ENCODE results near the gene B3GALT5. TPM values are rescaled to one million over a fixed set of nuclear protein-coding genes. Genes with fewer than 3 reads are reported as not detected.

Gene B3GALT5
- polyA plus RNA-seq, 3 donors from 2014 or later, result not detected

GRCh38 chr21:39620856-39621255, 8.1 kb downstream of the B3GALT5 start:
- H3K9me3 Mint-ChIP-seq, result peaks cover 0 to 13% (median 5%) of the 10 kb centered on the region in 6 donors
- DNase-seq, result no peak
- no peak overlapping the region for H3K4me3 Mint-ChIP-seq
- no peak overlapping the region for H3K27ac Mint-ChIP-seq
- peaks cover 3 to 8% (median 5%) of the 10 kb centered on the region in 3 donors for H3K27me3 Mint-ChIP-seq (ENCODE audit: low read depth in 3 of 3)
- no peaks in the 10 kb centered on the region for H3K36me3 Mint-ChIP-seq
- no peaks in the 10 kb centered on the region for H3K4me1 Mint-ChIP-seq

GRCh38 chr21:39625211-39625895, 12.6 kb downstream of the B3GALT5 start:
- Mint-ChIP-seq H3K27ac (no peak overlapping the region), H3K9me3 (peaks cover 0 to 13% (median 5%) of the 10 kb centered on the region in 6 donors), H3K36me3 (no peaks in the 10 kb centered on the region), H3K4me3 (no peak overlapping the region), H3K27me3 (ENCODE audit: low read depth in 3 of 3) (peaks cover 1 to 6% (median 6%) of the 10 kb centered on the region in 3 donors), H3K4me1 (no peaks in the 10 kb centered on the region)
- DNase-seq, result no peak

GRCh38 chr21:39628385-39628784, 15.6 kb downstream of the B3GALT5 start:
- H3K9me3 Mint-ChIP-seq, result peaks cover 0 to 10% (median 5%) of the 10 kb centered on the region in 6 donors
- peaks cover 1 to 9% (median 8%) of the 10 kb centered on the region in 3 donors for H3K27me3 Mint-ChIP-seq (ENCODE audit: low read depth in 3 of 3)
- DNase-seq, result no peak
- H3K36me3 Mint-ChIP-seq, result no peaks in the 10 kb centered on the region
- no peaks in the 10 kb centered on the region for H3K4me1 Mint-ChIP-seq
- H3K27ac Mint-ChIP-seq, result no peak overlapping the region
- H3K4me3 Mint-ChIP-seq, result no peak overlapping the region

GRCh38 chr21:39630191-39630591, 17.5 kb downstream of the B3GALT5 start:
- Mint-ChIP-seq H3K9me3 (peaks cover 0 to 2% (median 0%) of the 10 kb centered on the region in 6 donors), H3K36me3 (no peaks in the 10 kb centered on the region), H3K27me3 (ENCODE audit: low read depth in 3 of 3) (peaks cover 1 to 8% (median 5%) of the 10 kb centered on the region in 3 donors), H3K4me3 (no peak overlapping the region), H3K4me1 (no peaks in the 10 kb centered on the region), H3K27ac (no peak overlapping the region)
- no peak for DNase-seq

- no peak overlapping the region for H3K27ac Mint-ChIP-seq
- no peak for DNase-seq
- H3K4me3 Mint-ChIP-seq, result no peak overlapping the region
- peaks cover 0 to 8% (median 5%) of the 10 kb centered on the region in 3 donors for H3K27me3 Mint-ChIP-seq (ENCODE audit: low read depth in 3 of 3)
- H3K4me1 Mint-ChIP-seq, result no peaks in the 10 kb centered on the region
- H3K36me3 Mint-ChIP-seq, result no peaks in the 10 kb centered on the region
- H3K9me3 Mint-ChIP-seq, result peaks cover 0 to 2% (median 0%) of the 10 kb centered on the region in 6 donors
Observed at GRCh38 chr21:39630827-39631226, 18.1 kb downstream of the B3GALT5 start.

- DNase-seq, result no peak
- Mint-ChIP-seq H3K27ac (no peak overlapping the region), H3K36me3 (no peaks in the 10 kb centered on the region), H3K27me3 (ENCODE audit: low read depth in 3 of 3) (peaks cover 0 to 8% (median 5%) of the 10 kb centered on the region in 3 donors), H3K4me3 (no peak overlapping the region), H3K9me3 (no peaks in the 10 kb centered on the region), H3K4me1 (no peaks in the 10 kb centered on the region)
Observed at GRCh38 chr21:39631842-39632562, 19.3 kb downstream of the B3GALT5 start.

GRCh38 chr21:39632796-39633442, 20.2 kb downstream of the B3GALT5 start:
- Mint-ChIP-seq H3K4me1 (no peaks in the 10 kb centered on the region), H3K36me3 (no peaks in the 10 kb centered on the region), H3K27ac (no peak overlapping the region), H3K4me3 (no peak overlapping the region), H3K9me3 (no peaks in the 10 kb centered on the region), H3K27me3 (ENCODE audit: low read depth in 3 of 3) (peaks cover 0 to 11% (median 3%) of the 10 kb centered on the region in 3 donors)
- no peak for DNase-seq

GRCh38 chr21:39633770-39634181, 21.0 kb downstream of the B3GALT5 start:
- DNase-seq, result no peak
- no peak overlapping the region for H3K4me3 Mint-ChIP-seq
- H3K4me1 Mint-ChIP-seq, result no peaks in the 10 kb centered on the region
- H3K9me3 Mint-ChIP-seq, result no peaks in the 10 kb centered on the region
- H3K36me3 Mint-ChIP-seq, result no peaks in the 10 kb centered on the region
- peaks cover 0 to 8% (median 3%) of the 10 kb centered on the region in 3 donors for H3K27me3 Mint-ChIP-seq (ENCODE audit: low read depth in 3 of 3)
- no peak overlapping the region for H3K27ac Mint-ChIP-seq

- H3K9me3 Mint-ChIP-seq, result no peaks in the 10 kb centered on the region
- H3K4me1 Mint-ChIP-seq, result no peaks in the 10 kb centered on the region
- peaks cover 0 to 8% (median 3%) of the 10 kb centered on the region in 3 donors for H3K27me3 Mint-ChIP-seq (ENCODE audit: low read depth in 3 of 3)
- no peaks in the 10 kb centered on the region for H3K36me3 Mint-ChIP-seq
- DNase-seq, result no peak
- H3K27ac Mint-ChIP-seq, result no peak overlapping the region
- H3K4me3 Mint-ChIP-seq, result no peak overlapping the region
Observed at GRCh38 chr21:39634507-39634906, 21.8 kb downstream of the B3GALT5 start.

GRCh38 chr21:39637197-39637970, 24.6 kb downstream of the B3GALT5 start:
- Mint-ChIP-seq H3K9me3 (no peaks in the 10 kb centered on the region), H3K27ac (no peak overlapping the region), H3K27me3 (ENCODE audit: low read depth in 3 of 3) (peaks cover 0 to 13% (median 2%) of the 10 kb centered on the region in 3 donors), H3K4me1 (no peaks in the 10 kb centered on the region), H3K4me3 (peak overlapping the region in 1 of 5 donors; percentile 22), H3K36me3 (no peaks in the 10 kb centered on the region)
- no peak for DNase-seq

- H3K27ac Mint-ChIP-seq, result no peak overlapping the region
- no peaks in the 10 kb centered on the region for H3K36me3 Mint-ChIP-seq
- H3K9me3 Mint-ChIP-seq, result no peaks in the 10 kb centered on the region
- DNase-seq, result no peak
- H3K27me3 Mint-ChIP-seq (ENCODE audit: low read depth in 3 of 3), result peaks cover 0 to 13% (median 2%) of the 10 kb centered on the region in 3 donors
- no peaks in the 10 kb centered on the region for H3K4me1 Mint-ChIP-seq
- peak overlapping the region in 1 of 5 donors; percentile 22 for H3K4me3 Mint-ChIP-seq
Observed at GRCh38 chr21:39637971-39638240, 25.2 kb downstream of the B3GALT5 start.

GRCh38 chr21:39638281-39638680, 25.5 kb downstream of the B3GALT5 start:
- Mint-ChIP-seq H3K27ac (no peak overlapping the region), H3K4me1 (no peaks in the 10 kb centered on the region), H3K36me3 (no peaks in the 10 kb centered on the region), H3K9me3 (no peaks in the 10 kb centered on the region), H3K4me3 (no peak overlapping the region), H3K27me3 (ENCODE audit: low read depth in 3 of 3) (peaks cover 0 to 13% (median 2%) of the 10 kb centered on the region in 3 donors)
- no peak for DNase-seq

GRCh38 chr21:39640754-39641153, 28.0 kb downstream of the B3GALT5 start:
- no peaks in the 10 kb centered on the region for H3K9me3 Mint-ChIP-seq
- DNase-seq, result no peak
- H3K27ac Mint-ChIP-seq, result no peak overlapping the region
- peaks cover 0 to 11% (median 4%) of the 10 kb centered on the region in 3 donors for H3K27me3 Mint-ChIP-seq (ENCODE audit: low read depth in 3 of 3)
- no peak overlapping the region for H3K4me3 Mint-ChIP-seq
- no peaks in the 10 kb centered on the region for H3K4me1 Mint-ChIP-seq
- no peaks in the 10 kb centered on the region for H3K36me3 Mint-ChIP-seq

Measured in immature natural killer cell (primary cell).